GM12873 (cell line): ENCODE data around the gene KIF24.

Experiments used
- TF ChIP-seq, protein P1 (sequence below): IDR thresholded peaks from 2 replicates; pipeline ENCODE4 v1.5.1; 2012; ENCODE audit warnings: low read depth, mild to moderate bottlenecking, moderate library complexity, low read length, control low read depth; ENCODE audit not compliant: insufficient read depth; ENCODE audit errors: missing control alignments

Gene KIF24

DNA sequence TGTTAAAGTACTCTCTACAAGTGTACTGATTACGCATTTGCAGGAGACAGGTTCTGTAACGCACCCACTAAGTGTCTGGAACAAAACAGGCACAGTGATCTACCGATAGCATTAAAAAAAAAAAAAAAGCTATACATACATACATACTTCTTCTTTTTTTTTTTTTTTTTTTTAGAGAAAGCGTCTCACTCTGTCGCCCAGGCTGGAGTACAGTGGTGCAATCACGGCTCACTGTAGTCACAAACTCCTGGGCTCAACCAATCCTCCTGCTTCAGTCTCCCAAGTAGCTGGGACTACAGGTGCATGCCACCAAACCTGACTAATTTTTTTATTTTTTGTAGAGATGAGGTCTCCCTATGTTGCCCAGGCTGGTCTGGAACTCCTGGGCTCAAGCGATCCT is 7.6 kb downstream of the KIF24 start:
- TF ChIP-seq, protein P1, sequence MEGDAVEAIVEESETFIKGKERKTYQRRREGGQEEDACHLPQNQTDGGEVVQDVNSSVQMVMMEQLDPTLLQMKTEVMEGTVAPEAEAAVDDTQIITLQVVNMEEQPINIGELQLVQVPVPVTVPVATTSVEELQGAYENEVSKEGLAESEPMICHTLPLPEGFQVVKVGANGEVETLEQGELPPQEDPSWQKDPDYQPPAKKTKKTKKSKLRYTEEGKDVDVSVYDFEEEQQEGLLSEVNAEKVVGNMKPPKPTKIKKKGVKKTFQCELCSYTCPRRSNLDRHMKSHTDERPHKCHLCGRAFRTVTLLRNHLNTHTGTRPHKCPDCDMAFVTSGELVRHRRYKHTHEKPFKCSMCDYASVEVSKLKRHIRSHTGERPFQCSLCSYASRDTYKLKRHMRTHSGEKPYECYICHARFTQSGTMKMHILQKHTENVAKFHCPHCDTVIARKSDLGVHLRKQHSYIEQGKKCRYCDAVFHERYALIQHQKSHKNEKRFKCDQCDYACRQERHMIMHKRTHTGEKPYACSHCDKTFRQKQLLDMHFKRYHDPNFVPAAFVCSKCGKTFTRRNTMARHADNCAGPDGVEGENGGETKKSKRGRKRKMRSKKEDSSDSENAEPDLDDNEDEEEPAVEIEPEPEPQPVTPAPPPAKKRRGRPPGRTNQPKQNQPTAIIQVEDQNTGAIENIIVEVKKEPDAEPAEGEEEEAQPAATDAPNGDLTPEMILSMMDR = no peak

GRCh38 chr9:34318163-34318790 is 10.8 kb downstream of the KIF24 start:
- TF ChIP-seq, protein P1 = no peak

GRCh38 chr9:34317436-34317835 is 11.6 kb downstream of the KIF24 start:
- TF ChIP-seq, protein P1 = no peak

DNA sequence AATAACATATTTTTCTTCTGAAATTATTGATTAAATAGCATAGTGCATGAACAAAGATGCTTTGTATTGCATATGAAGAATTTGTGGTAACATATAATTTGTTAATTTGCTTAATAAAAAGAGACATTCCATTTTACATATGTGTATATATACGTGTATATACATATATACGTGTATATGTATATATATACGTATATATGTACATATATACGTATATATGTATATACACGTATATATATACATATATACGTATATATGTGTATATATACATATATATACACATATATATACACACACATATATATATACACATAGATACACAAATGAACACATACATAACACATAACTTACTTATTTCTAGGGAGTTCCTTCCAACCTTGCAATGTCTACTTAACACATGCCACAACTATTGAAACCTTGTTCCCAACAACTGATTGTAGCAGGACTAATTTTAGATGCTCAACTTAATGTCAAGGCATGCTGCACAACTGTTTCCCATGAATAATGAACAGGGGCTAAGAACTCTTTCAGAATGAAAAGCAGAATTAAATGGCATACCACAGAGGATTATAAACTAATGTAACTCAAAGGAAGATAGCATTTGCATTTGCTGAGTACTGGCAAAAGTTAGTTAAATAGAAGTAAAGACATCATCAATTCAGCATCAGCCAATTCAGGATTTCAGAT is 17.4 kb downstream of the KIF24 start:
- TF ChIP-seq, protein P1 = no peak

- TF ChIP-seq, protein P1 = no peak
Measured at GRCh38 chr9:34310215-34310614, 18.9 kb downstream of the KIF24 start.

GRCh38 chr9:34292552-34292951 is 36.5 kb downstream of the KIF24 start:
- TF ChIP-seq, protein P1 = no peak

DNA sequence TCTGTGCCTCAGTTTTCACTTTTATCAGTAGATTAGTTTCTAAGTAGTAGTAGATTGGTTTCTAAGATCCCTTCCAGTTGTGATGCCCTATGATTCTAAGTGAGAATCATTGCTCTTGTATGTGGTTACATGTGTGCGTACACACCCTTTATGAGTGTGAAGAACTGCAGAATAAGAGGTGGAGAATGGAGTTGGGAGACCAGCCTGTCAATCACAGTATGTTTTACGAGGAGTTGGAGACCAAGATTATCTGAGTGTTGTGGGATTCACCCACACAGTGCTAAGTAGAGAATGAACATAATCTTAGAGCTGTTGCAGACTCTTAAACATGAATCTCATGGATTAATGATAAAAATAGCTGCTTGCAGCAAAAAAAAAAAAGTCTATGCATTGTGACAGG is 37.6 kb downstream of the KIF24 start:
- TF ChIP-seq, protein P1 = no peak
